Natural killer cell (primary cell): ENCODE data around the gene C11orf52. TPM values are rescaled to one million over a fixed set of nuclear protein-coding genes. Genes with fewer than 3 reads are reported as not detected.
A peak's percentile ranks its signal among the peaks of the same experiment; 100 is the strongest.

Experiments
- ATAC-seq, 3 donors: fragments of 150-1000 bp in 2 of 3; fragments of 200-7000 bp in 1 of 3; cut with Tn5 transposase; 1 replicate in 1 of 3; 2 replicates in 2 of 3; pipeline ENCODE4 v1.10.0; 2021; ENCODE audit warnings: mild to moderate bottlenecking in 2 of 3, moderate library complexity in 2 of 3
- DNase-seq, 2 donors: peaks; one replicate each; pipeline versions ENCODE4 v3.0.0 to v3.0.0-alpha.2; 2013 to 2021; ENCODE audit warnings: mixed read lengths in 1 of 2
- H3K27ac ChIP-seq: one replicate; pipeline ENCODE4 v1.5.1; 2013; ENCODE audit warnings: mild to moderate bottlenecking, low read length
- H3K27me3 ChIP-seq: one replicate; pipeline ENCODE4 v1.6.1; 2013; ENCODE audit warnings: low read length; ENCODE audit not compliant: control insufficient read depth, insufficient read depth
- H3K36me3 ChIP-seq: one replicate; pipeline ENCODE4 v1.6.1; 2013; ENCODE audit warnings: low read length; ENCODE audit not compliant: control insufficient read depth, insufficient read depth
- H3K4me1 ChIP-seq: one replicate; pipeline ENCODE4 v1.6.1; 2013; ENCODE audit warnings: low read length; ENCODE audit not compliant: control insufficient read depth, insufficient read depth
- H3K4me3 ChIP-seq: one replicate; pipeline ENCODE4 v1.5.1; 2013; ENCODE audit warnings: low read length
- H3K9me3 ChIP-seq: one replicate; pipeline ENCODE4 v1.6.1; 2013; ENCODE audit warnings: low read length; ENCODE audit not compliant: control insufficient read depth, insufficient read depth
- H3K27ac Mint-ChIP-seq, 2 donors: one replicate each; pipeline ENCODE4 v1.8.0; 2022; ENCODE audit warnings: mild to moderate bottlenecking in 2 of 2, mixed read lengths in 2 of 2, moderate library complexity in 1 of 2
- H3K27me3 Mint-ChIP-seq, 2 donors: one replicate each; pipeline ENCODE4 v1.8.0; 2022; ENCODE audit warnings: low read depth in 2 of 2, mixed read lengths in 2 of 2
- H3K36me3 Mint-ChIP-seq: one replicate; pipeline ENCODE4 v1.8.0; 2022; ENCODE audit warnings: mixed read lengths
- H3K4me1 Mint-ChIP-seq, 2 donors: one replicate each; pipeline ENCODE4 v1.8.0; 2022; ENCODE audit warnings: mixed read lengths in 2 of 2
- H3K4me3 Mint-ChIP-seq: one replicate; pipeline ENCODE4 v1.8.0; 2022; ENCODE audit warnings: mild to moderate bottlenecking, moderate library complexity, mixed read lengths
- H3K9me3 Mint-ChIP-seq, 2 donors: one replicate each; pipeline ENCODE4 v1.8.0; 2022; ENCODE audit warnings: mixed read lengths in 2 of 2
- WGBS: methylation state at CpG from one replicate; pipeline ENCODE4 v1.1.7; 2013; ENCODE audit warnings: missing lambda C conversion rate; ENCODE audit not compliant: insufficient coverage; 5-methylcytosine and 5-hydroxymethylcytosine counted together
- intact Hi-C: fragments of 100-400 bp; cut with micrococcal nuclease; formaldehyde crosslinking; loops from one replicate; pipeline ENCODE4 v1.14.2; 2022
- total RNA-seq, 4 donors: library from RNA; stranded (reverse); fragments of 120-200 nt in 1 of 4; gene quantifications; one replicate each; pipeline versions ENCODE4 v1.2.3 to v1.2.4, GENCODE V29; 2013 to 2022
- TF ChIP-seq, protein P1 (sequence below): fragments of 200-600 bp; IDR thresholded peaks from one replicate; pipeline ENCODE4 v1.8.0; 2022; ENCODE audit warnings: antibody characterized with exemption

The C11orf52 gene, protein sequence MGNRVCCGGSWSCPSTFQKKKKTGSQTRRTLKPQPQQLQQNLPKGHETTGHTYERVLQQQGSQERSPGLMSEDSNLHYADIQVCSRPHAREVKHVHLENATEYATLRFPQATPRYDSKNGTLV
- not detected for total RNA-seq
- not detected for total RNA-seq (2013)

DNA sequence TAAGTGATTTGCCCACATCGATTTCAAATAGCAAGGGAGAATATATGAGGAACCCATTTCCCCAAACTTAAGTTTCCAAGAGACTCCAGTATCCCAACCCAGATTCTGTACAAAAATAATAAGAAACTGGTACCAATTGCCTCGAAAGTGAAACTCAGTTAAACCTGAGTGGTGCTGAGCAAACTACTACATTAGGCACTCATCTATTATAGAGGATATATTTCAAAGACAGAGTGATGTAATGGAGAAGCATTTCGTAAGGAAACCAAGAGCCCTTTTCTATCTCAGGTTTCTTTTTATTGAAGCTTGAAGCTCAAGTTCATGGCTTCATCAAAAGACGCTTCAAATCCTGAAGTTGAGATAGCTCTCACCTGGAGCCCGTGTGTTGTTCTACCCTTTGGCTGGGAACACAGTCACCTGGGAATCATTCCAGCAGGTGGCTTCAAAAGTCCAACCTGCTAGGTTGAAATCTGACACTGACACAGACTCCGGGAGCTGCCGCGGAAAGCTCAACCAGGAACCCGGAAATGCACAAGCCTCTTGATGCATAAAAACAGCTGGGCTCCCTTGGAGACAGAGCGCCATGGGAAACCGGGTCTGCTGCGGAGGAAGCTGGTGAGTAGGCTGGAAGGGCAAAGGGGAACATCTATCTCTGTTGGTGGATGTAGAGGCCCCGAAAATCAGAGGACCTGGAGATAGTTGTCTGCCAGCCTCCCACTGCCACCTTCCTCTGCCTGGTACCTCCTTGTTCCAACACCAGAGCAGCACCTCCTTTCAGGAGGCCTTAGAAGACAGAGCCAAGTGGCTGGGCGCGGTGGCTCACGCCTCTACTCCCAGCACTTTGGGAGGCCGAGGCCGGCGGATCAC, at the start of gene C11orf52:
Gene C11orf52 (plus strand): TSS at position 524 of the 867 bp plus-strand sequence. CDS start 60 bp downstream, at position 584.
- H3K4me3 ChIP-seq: no peak within 1 kb of the TSS
- H3K4me1 ChIP-seq: no peaks in the 10 kb centered on the region
- H3K9me3 Mint-ChIP-seq: no peaks in the 10 kb centered on the region
- peaks cover 8% of the 10 kb centered on the region for H3K27me3 ChIP-seq
- WGBS: 81% methylated on average over 17 of the region's 19 CpGs
- H3K27me3 Mint-ChIP-seq: peaks cover 31 to 33% of the 10 kb centered on the region in 2 donors
- no peak within 1 kb of the TSS for H3K27ac Mint-ChIP-seq
- no peaks in the 10 kb centered on the region for H3K4me1 Mint-ChIP-seq
- no peaks in the 10 kb centered on the region for H3K36me3 Mint-ChIP-seq
- intact Hi-C loops: no loop called here
- no peak for ATAC-seq
- DNase-seq: no peak
- H3K36me3 ChIP-seq: no peaks in the 10 kb centered on the region
- H3K4me3 Mint-ChIP-seq: no peak within 1 kb of the TSS
- no peak within 1 kb of the TSS for H3K27ac ChIP-seq
- no peaks in the 10 kb centered on the region for H3K9me3 ChIP-seq
- TF ChIP-seq, protein P1, sequence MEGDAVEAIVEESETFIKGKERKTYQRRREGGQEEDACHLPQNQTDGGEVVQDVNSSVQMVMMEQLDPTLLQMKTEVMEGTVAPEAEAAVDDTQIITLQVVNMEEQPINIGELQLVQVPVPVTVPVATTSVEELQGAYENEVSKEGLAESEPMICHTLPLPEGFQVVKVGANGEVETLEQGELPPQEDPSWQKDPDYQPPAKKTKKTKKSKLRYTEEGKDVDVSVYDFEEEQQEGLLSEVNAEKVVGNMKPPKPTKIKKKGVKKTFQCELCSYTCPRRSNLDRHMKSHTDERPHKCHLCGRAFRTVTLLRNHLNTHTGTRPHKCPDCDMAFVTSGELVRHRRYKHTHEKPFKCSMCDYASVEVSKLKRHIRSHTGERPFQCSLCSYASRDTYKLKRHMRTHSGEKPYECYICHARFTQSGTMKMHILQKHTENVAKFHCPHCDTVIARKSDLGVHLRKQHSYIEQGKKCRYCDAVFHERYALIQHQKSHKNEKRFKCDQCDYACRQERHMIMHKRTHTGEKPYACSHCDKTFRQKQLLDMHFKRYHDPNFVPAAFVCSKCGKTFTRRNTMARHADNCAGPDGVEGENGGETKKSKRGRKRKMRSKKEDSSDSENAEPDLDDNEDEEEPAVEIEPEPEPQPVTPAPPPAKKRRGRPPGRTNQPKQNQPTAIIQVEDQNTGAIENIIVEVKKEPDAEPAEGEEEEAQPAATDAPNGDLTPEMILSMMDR: no peak

DNA sequence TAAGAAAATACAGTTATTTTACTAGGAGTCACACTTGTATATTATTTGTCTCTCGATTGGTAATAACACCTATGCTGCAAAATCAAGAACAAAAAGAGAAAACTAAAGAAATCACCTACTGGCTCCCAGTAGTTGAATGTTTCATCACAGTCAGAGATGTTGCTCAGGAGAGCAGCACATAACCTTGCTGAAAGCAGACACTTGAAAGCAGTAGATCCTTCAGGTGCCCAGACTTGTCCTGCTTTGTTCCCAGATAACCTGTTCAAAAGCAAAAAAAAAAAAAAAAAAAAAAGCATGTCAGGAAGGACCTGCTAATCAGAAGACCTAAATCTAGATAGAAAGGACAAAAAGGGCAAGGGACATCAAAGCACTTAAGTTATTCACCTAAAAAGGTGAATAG, 48.6 kb upstream of the C11orf52 start:
- intact Hi-C loops: loop anchor here (2.0 kb wide), 2 partner anchors 103 to 205 kb away; partner anchors contain the start of genes NKAPD1, PIH1D2 and PPP2R1B
- H3K36me3 ChIP-seq: peaks cover 20% of the 10 kb centered on the region
- 100% methylated on average over 1 of the region's 1 CpG for WGBS
- H3K27me3 ChIP-seq: no peaks in the 10 kb centered on the region
- no peaks in the 10 kb centered on the region for H3K27me3 Mint-ChIP-seq
- ATAC-seq (no peak), DNase-seq (no peak)
- H3K36me3 Mint-ChIP-seq: no peaks in the 10 kb centered on the region
- no peaks in the 10 kb centered on the region for H3K9me3 Mint-ChIP-seq
- TF ChIP-seq, protein P1: no peak
- no peak overlapping the region for H3K4me3 Mint-ChIP-seq
- H3K9me3 ChIP-seq: no peaks in the 10 kb centered on the region
- peak overlapping the region; percentile 86 to 94 for H3K27ac Mint-ChIP-seq
- H3K4me1 ChIP-seq: peaks cover 9% of the 10 kb centered on the region
- H3K4me3 ChIP-seq: no peak overlapping the region
- peaks cover 14 to 19% of the 10 kb centered on the region in 2 donors for H3K4me1 Mint-ChIP-seq
- no peak overlapping the region for H3K27ac ChIP-seq

DNA sequence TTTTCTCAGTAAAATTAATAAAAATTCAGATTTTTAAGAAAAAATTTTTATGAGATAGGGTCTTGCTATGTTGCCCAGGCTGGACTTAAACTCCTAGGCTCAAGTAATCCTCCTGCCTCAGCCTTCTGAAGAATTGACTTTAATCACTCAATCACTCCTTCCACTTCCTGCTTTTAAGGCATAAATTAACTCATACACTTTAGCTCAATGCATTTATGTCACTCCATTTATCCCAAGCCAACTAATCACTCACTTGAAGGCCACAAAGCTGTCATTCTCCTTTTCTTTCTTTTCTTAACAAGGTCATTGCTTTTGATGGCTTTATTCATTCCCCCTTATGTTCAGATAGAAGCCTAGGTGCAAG, 48.2 kb upstream of the C11orf52 start:
- Mint-ChIP-seq H3K9me3 (no peaks in the 10 kb centered on the region), H3K27ac (peak overlapping the region; percentile 86 to 94), H3K4me3 (peak overlapping the region; percentile 86), H3K27me3 (no peaks in the 10 kb centered on the region), H3K4me1 (peaks cover 14 to 19% of the 10 kb centered on the region in 2 donors), H3K36me3 (no peaks in the 10 kb centered on the region)
- TF ChIP-seq, protein P1: no peak
- peaks cover 18% of the 10 kb centered on the region for H3K36me3 ChIP-seq
- DNase-seq (no peak), ATAC-seq (no peak)
- peaks cover 9% of the 10 kb centered on the region for H3K4me1 ChIP-seq
- intact Hi-C loops: loop anchor here (2.0 kb wide), 2 partner anchors 104 to 204 kb away; partner anchors contain the start of genes NKAPD1, PIH1D2 and PPP2R1B
- no peaks in the 10 kb centered on the region for H3K9me3 ChIP-seq
- H3K27ac ChIP-seq: peak overlapping the region; percentile 73
- H3K27me3 ChIP-seq: no peaks in the 10 kb centered on the region
- H3K4me3 ChIP-seq: peak overlapping the region; percentile 63
